Bone marrow (tissue), 2 donors: ENCODE results near the gene PTPMT1.

Experiments used
- DNase-seq, 2 donors: peaks; one replicate each; lab custom pipeline; 2025; lab: John Stamatoyannopoulos, UW

PTPMT1 gene

GRCh38 chr11:47578524-47579494 is 13.4 kb downstream of the PTPMT1 start, which contains the start of the genes KBTBD4 and NDUFS3:
Gene KBTBD4 (minus strand): TSS chr11:47578970. CDS start chr11:47578951, 19 bp downstream.
Gene NDUFS3 (plus strand): TSS chr11:47579074. CDS start chr11:47579092, 18 bp downstream.
- peak; percentile 84 to 85 for DNase-seq

GRCh38 chr11:47583844-47584243 is 18.4 kb downstream of the PTPMT1 start:
- no peak for DNase-seq

- DNase-seq: no peak
Measured at GRCh38 chr11:47586098-47586855, 20.9 kb downstream of the PTPMT1 start, which contains the start of gene FAM180B. Gene FAM180B (plus strand): TSS chr11:47586678. CDS start chr11:47586769, 91 bp downstream.

- DNase-seq: no peak
Measured at GRCh38 chr11:47587039-47587716, 21.8 kb downstream of the PTPMT1 start.

- DNase-seq: peak; percentile 20 to 59
Measured at GRCh38 chr11:47587723-47588326, 22.4 kb downstream of the PTPMT1 start.

- no peak for DNase-seq
Measured at GRCh38 chr11:47589118-47589517, 23.7 kb downstream of the PTPMT1 start.

- no peak for DNase-seq
Measured at GRCh38 chr11:47589584-47589976, 24.2 kb downstream of the PTPMT1 start.

GRCh38 chr11:47589977-47590861 is 24.8 kb downstream of the PTPMT1 start:
- no peak for DNase-seq

- DNase-seq: no peak
Measured at GRCh38 chr11:47591764-47592163, 26.4 kb downstream of the PTPMT1 start.

- DNase-seq: no peak
Measured at GRCh38 chr11:47592251-47592650, 26.9 kb downstream of the PTPMT1 start.

- no peak for DNase-seq
Measured at GRCh38 chr11:47592970-47593369, 27.6 kb downstream of the PTPMT1 start.

- no peak for DNase-seq
Measured at GRCh38 chr11:47593492-47593933, 28.1 kb downstream of the PTPMT1 start.

GRCh38 chr11:47593934-47594855 is 28.8 kb downstream of the PTPMT1 start, which contains the start of gene C1QTNF4:
Gene C1QTNF4 (minus strand): TSS chr11:47594411. CDS start chr11:47590810, 3,601 bp downstream.
- DNase-seq: no peak

- DNase-seq: no peak
Measured at GRCh38 chr11:47595029-47595428, 29.6 kb downstream of the PTPMT1 start.

GRCh38 chr11:47595967-47596366 is 30.6 kb downstream of the PTPMT1 start:
- no peak for DNase-seq

- no peak for DNase-seq
Measured at GRCh38 chr11:47599902-47600301, 34.5 kb downstream of the PTPMT1 start.

GRCh38 chr11:47603295-47603694 is 37.9 kb downstream of the PTPMT1 start:
- no peak for DNase-seq

- DNase-seq: no peak
Measured at GRCh38 chr11:47605921-47606320, 40.5 kb downstream of the PTPMT1 start.

GRCh38 chr11:47606731-47607130 is 41.3 kb downstream of the PTPMT1 start:
- DNase-seq: no peak
